WTC11 (cell line): ENCODE data around the gene PDCD1.

ENCODE experiments used
- AR ChIP-seq: fragments of 250-450 bp; sonication (Bioruptor Pico); IDR thresholded peaks from 2 replicates; pipeline ENCODE4 v1.9.0; 2021; ENCODE audit warnings: mild to moderate bottlenecking
- ATF2 ChIP-seq: sonication (generic); formaldehyde crosslinking; IDR thresholded peaks from 2 replicates; pipeline ENCODE4 v1.8.1; 2022; ENCODE audit warnings: low read depth, missing genetic modification reagents, borderline replicate concordance
- CREB1 ChIP-seq: sonication (generic); formaldehyde crosslinking; IDR thresholded peaks from 2 replicates; pipeline ENCODE4 v1.8.0; 2023; ENCODE audit warnings: mild to moderate bottlenecking, missing genetic modification reagents
- CTCF ChIP-seq: fragments of 200-600 bp; IDR thresholded peaks from 2 replicates; pipeline ENCODE4 v1.8.0; 2022; ENCODE audit warnings: antibody characterized with exemption
- E2F1 ChIP-seq: sonication (generic); formaldehyde crosslinking; IDR thresholded peaks from 2 replicates; pipeline ENCODE4 v1.8.0; 2022; ENCODE audit warnings: mild to moderate bottlenecking, missing genetic modification reagents
- ETV6 ChIP-seq: sonication (generic); formaldehyde crosslinking; IDR thresholded peaks from 2 replicates; pipeline ENCODE4 v1.8.1; 2022; ENCODE audit warnings: mild to moderate bottlenecking, missing genetic modification reagents
- FOXP1 ChIP-seq: sonication (generic); formaldehyde crosslinking; IDR thresholded peaks from 2 replicates; pipeline ENCODE4 v1.8.0; 2022; ENCODE audit warnings: missing genetic modification reagents, mild to moderate bottlenecking, moderate library complexity, borderline replicate concordance
- JUN ChIP-seq: sonication (generic); formaldehyde crosslinking; IDR thresholded peaks from 2 replicates; pipeline ENCODE4 v1.8.0; 2023; ENCODE audit warnings: mild to moderate bottlenecking, missing genetic modification reagents
- PRRX2 ChIP-seq: fragments of 250-450 bp; sonication (Bioruptor Pico); IDR thresholded peaks from 2 replicates; pipeline ENCODE4 v1.8.0; 2021; ENCODE audit warnings: mild to moderate bottlenecking
- ZNF317 ChIP-seq: sonication (generic); formaldehyde crosslinking; IDR thresholded peaks from 2 replicates; pipeline ENCODE4 v1.8.1; 2023; ENCODE audit warnings: low read depth, mild to moderate bottlenecking, moderate library complexity, missing genetic modification reagents, borderline replicate concordance
- ZNF396 ChIP-seq: fragments of 250-450 bp; sonication (Bioruptor Pico); IDR thresholded peaks from 2 replicates; pipeline ENCODE4 v1.8.0; 2021; ENCODE audit warnings: mild to moderate bottlenecking, moderate library complexity, borderline replicate concordance
- TF ChIP-seq, protein P1 (sequence below): fragments of 250-450 bp; sonication (Bioruptor Pico); IDR thresholded peaks from 2 replicates; pipeline ENCODE4 v1.9.0; 2021; ENCODE audit warnings: mild to moderate bottlenecking, borderline replicate concordance
- TF ChIP-seq, protein P2 (sequence below): sonication (generic); formaldehyde crosslinking; IDR thresholded peaks from 2 replicates; pipeline ENCODE4 v1.8.0; 2023; ENCODE audit warnings: mild to moderate bottlenecking, missing genetic modification reagents
- TF ChIP-seq, protein P3 (sequence below): sonication (generic); formaldehyde crosslinking; conservative IDR thresholded peaks from 2 replicates; pipeline ENCODE4 v1.8.1; 2022; ENCODE audit warnings: mild to moderate bottlenecking, missing genetic modification reagents

- no peak for TF ChIP-seq E2F1 (CRISPR knock-in tag)
- TF ChIP-seq AR (CRISPR knock-in tag), result no peak
- TF ChIP-seq ATF2 (CRISPR knock-in tag), result no peak
- TF ChIP-seq, protein P1, sequence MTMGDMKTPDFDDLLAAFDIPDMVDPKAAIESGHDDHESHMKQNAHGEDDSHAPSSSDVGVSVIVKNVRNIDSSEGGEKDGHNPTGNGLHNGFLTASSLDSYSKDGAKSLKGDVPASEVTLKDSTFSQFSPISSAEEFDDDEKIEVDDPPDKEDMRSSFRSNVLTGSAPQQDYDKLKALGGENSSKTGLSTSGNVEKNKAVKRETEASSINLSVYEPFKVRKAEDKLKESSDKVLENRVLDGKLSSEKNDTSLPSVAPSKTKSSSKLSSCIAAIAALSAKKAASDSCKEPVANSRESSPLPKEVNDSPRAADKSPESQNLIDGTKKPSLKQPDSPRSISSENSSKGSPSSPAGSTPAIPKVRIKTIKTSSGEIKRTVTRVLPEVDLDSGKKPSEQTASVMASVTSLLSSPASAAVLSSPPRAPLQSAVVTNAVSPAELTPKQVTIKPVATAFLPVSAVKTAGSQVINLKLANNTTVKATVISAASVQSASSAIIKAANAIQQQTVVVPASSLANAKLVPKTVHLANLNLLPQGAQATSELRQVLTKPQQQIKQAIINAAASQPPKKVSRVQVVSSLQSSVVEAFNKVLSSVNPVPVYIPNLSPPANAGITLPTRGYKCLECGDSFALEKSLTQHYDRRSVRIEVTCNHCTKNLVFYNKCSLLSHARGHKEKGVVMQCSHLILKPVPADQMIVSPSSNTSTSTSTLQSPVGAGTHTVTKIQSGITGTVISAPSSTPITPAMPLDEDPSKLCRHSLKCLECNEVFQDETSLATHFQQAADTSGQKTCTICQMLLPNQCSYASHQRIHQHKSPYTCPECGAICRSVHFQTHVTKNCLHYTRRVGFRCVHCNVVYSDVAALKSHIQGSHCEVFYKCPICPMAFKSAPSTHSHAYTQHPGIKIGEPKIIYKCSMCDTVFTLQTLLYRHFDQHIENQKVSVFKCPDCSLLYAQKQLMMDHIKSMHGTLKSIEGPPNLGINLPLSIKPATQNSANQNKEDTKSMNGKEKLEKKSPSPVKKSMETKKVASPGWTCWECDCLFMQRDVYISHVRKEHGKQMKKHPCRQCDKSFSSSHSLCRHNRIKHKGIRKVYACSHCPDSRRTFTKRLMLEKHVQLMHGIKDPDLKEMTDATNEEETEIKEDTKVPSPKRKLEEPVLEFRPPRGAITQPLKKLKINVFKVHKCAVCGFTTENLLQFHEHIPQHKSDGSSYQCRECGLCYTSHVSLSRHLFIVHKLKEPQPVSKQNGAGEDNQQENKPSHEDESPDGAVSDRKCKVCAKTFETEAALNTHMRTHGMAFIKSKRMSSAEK (CRISPR knock-in tag), result no peak
- TF ChIP-seq, protein P2, sequence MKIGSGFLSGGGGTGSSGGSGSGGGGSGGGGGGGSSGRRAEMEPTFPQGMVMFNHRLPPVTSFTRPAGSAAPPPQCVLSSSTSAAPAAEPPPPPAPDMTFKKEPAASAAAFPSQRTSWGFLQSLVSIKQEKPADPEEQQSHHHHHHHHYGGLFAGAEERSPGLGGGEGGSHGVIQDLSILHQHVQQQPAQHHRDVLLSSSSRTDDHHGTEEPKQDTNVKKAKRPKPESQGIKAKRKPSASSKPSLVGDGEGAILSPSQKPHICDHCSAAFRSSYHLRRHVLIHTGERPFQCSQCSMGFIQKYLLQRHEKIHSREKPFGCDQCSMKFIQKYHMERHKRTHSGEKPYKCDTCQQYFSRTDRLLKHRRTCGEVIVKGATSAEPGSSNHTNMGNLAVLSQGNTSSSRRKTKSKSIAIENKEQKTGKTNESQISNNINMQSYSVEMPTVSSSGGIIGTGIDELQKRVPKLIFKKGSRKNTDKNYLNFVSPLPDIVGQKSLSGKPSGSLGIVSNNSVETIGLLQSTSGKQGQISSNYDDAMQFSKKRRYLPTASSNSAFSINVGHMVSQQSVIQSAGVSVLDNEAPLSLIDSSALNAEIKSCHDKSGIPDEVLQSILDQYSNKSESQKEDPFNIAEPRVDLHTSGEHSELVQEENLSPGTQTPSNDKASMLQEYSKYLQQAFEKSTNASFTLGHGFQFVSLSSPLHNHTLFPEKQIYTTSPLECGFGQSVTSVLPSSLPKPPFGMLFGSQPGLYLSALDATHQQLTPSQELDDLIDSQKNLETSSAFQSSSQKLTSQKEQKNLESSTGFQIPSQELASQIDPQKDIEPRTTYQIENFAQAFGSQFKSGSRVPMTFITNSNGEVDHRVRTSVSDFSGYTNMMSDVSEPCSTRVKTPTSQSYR (CRISPR knock-in tag), result no peak
- no peak for TF ChIP-seq CTCF
- TF ChIP-seq PRRX2 (CRISPR knock-in tag), result no peak
- no peak for TF ChIP-seq JUN (CRISPR knock-in tag)
- TF ChIP-seq CREB1 (CRISPR knock-in tag), result no peak
- TF ChIP-seq, protein P3, sequence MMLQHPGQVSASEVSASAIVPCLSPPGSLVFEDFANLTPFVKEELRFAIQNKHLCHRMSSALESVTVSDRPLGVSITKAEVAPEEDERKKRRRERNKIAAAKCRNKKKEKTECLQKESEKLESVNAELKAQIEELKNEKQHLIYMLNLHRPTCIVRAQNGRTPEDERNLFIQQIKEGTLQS (CRISPR knock-in tag), result no peak
- no peak for TF ChIP-seq ZNF317 (CRISPR knock-in tag)
- no peak for TF ChIP-seq ETV6 (CRISPR knock-in tag)
- TF ChIP-seq FOXP1, result no peak
- no peak for TF ChIP-seq ZNF396 (CRISPR knock-in tag)
These were observed 32.8 kb upstream of the PDCD1 start for GRCh38 chr2:241891315-241891987.
